Measurements from ENCODE around the gene SEMA3B. TPM values are rescaled to one million over a fixed set of nuclear protein-coding genes. Genes with fewer than 3 reads are reported as not detected.

SEMA3B gene
- total RNA-seq, 1 donor from 2014 or later = 24.2 TPM

DNA sequence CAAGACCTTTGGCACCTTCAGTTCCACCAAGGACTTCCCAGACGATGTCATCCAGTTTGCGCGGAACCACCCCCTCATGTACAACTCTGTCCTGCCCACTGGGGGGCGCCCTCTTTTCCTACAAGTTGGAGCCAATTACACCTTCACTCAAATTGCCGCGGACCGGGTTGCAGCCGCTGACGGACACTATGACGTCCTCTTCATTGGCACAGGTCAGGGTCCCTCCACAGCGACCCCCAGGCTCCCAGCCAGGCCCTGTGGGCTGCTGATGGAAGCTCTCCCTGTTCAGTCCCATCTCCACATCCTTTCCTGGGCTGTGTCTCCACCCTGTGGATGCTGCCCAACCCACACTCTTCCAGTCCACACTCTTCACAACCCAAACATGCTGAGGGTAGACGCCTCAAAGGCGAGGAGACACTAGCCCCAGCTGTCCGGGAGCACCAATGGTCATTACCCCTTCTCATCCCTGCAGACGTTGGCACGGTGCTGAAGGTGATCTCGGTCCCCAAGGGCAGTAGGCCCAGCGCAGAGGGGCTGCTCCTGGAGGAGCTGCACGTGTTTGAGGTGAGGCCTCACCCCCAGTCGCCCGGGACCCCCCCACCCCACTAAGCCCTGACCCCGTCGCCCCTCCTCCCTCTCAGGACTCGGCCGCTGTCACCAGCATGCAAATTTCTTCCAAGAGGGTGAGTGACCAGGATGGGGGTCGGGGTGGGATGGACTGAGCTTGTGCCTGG is 5.6 kb downstream of the SEMA3B start:
- TF ChIP-seq, protein P1, sequence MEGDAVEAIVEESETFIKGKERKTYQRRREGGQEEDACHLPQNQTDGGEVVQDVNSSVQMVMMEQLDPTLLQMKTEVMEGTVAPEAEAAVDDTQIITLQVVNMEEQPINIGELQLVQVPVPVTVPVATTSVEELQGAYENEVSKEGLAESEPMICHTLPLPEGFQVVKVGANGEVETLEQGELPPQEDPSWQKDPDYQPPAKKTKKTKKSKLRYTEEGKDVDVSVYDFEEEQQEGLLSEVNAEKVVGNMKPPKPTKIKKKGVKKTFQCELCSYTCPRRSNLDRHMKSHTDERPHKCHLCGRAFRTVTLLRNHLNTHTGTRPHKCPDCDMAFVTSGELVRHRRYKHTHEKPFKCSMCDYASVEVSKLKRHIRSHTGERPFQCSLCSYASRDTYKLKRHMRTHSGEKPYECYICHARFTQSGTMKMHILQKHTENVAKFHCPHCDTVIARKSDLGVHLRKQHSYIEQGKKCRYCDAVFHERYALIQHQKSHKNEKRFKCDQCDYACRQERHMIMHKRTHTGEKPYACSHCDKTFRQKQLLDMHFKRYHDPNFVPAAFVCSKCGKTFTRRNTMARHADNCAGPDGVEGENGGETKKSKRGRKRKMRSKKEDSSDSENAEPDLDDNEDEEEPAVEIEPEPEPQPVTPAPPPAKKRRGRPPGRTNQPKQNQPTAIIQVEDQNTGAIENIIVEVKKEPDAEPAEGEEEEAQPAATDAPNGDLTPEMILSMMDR (IDR thresholded peaks at IDR 0.05) = peak; percentile 41 to 59 (median 50)
- no peak overlapping the region for H3K4me3 ChIP-seq
- DNase-seq (ENCODE audit: low spot score in 2 of 2) = no peak
- no peaks in the 10 kb centered on the region for H3K27me3 ChIP-seq
- intact Hi-C loops (cut with DNase I) = loop anchor here (5.0 kb wide), 1 partner anchor 152 kb away; no protein-coding TSS in a partner anchor
- H3K9me3 ChIP-seq = no peaks in the 10 kb centered on the region
- H3K27ac ChIP-seq = no peak overlapping the region
- peaks cover 11 to 23% of the 10 kb centered on the region in 2 donors for H3K4me1 ChIP-seq
- H3K36me3 ChIP-seq = peaks cover 0 to 11% of the 10 kb centered on the region in 2 donors

DNA sequence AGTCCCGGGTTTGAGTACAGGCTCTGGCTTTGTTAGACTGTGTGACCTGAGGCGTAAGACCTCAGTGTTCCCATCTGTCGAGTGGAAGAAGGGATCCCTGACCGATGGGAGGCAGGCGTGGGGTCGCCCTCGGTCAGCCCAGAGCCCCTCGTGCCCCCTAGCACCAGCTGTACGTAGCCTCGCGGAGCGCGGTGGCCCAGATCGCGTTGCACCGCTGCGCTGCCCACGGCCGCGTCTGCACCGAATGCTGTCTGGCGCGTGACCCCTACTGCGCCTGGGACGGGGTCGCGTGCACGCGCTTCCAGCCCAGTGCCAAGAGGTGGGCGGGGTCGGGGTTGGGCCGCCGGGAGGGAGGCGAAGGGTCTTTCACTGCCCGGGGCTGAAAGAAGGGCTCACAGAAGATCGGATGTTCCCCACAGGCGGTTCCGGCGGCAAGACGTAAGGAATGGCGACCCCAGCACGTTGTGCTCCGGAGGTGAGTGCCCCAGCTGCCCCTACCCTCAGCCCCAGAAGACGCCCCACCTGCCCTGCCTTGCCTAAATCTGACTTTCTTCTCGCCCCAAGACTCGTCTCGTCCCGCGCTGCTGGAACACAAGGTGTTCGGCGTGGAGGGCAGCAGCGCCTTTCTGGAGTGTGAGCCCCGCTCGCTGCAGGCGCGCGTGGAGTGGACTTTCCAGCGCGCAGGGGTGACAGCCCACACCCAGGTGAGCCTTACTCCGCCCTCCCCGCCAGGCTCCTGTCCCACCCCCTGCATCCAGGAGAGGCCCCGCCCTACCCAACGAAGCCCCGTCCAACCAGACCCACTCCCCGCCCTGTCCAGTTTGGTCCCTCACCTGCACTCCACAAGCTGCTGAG is 6.4 kb downstream of the SEMA3B start:
- no peaks in the 10 kb centered on the region for H3K9me3 ChIP-seq
- H3K36me3 ChIP-seq = peaks cover 0 to 11% of the 10 kb centered on the region in 2 donors
- no peak for DNase-seq (ENCODE audit: low spot score in 2 of 2)
- no peak overlapping the region for H3K27ac ChIP-seq
- H3K4me3 ChIP-seq = no peak overlapping the region
- peaks cover 11 to 15% of the 10 kb centered on the region in 2 donors for H3K4me1 ChIP-seq
- TF ChIP-seq, protein P1 (IDR thresholded peaks at IDR 0.05) = no peak
- H3K27me3 ChIP-seq = no peaks in the 10 kb centered on the region
- intact Hi-C loops (cut with DNase I) = no loop called here

DNA sequence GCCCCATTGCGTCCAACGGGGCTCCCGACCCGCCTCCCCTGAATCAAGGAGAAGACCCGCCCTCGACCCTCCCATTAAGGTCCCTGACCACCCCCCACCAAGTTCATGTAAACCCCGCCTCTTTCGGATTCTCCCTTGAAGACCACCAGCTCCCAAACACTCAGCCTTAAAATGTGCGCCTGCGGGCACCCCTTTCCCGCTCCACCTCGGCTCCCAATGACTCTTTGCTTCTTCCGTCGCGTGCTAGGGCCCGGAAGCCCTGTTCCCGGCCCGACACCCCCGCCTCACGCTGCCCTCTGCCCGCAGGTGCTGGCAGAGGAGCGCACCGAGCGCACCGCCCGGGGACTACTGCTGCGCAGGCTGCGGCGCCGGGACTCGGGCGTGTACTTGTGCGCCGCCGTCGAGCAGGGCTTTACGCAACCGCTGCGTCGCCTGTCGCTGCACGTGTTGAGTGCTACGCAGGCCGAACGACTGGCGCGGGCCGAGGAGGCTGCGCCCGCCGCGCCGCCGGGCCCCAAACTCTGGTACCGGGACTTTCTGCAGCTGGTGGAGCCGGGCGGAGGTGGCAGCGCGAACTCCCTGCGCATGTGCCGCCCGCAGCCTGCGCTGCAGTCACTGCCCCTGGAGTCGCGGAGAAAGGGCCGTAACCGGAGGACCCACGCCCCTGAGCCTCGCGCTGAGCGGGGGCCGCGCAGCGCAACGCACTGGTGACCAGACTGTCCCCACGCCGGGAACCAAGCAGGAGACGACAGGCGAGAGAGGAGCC is 7.2 kb downstream of the SEMA3B start:
- Histone ChIP-seq H3K4me3 (no peak overlapping the region), H3K9me3 (no peaks in the 10 kb centered on the region), H3K27ac (no peak overlapping the region), H3K36me3 (peaks cover 0 to 11% of the 10 kb centered on the region in 2 donors), H3K27me3 (no peaks in the 10 kb centered on the region), H3K4me1 (peaks cover 11 to 12% of the 10 kb centered on the region in 2 donors)
- TF ChIP-seq, protein P1 (IDR thresholded peaks at IDR 0.05) = no peak
- DNase-seq (ENCODE audit: low spot score in 2 of 2) = no peak
- intact Hi-C loops (cut with DNase I) = no loop called here

DNA sequence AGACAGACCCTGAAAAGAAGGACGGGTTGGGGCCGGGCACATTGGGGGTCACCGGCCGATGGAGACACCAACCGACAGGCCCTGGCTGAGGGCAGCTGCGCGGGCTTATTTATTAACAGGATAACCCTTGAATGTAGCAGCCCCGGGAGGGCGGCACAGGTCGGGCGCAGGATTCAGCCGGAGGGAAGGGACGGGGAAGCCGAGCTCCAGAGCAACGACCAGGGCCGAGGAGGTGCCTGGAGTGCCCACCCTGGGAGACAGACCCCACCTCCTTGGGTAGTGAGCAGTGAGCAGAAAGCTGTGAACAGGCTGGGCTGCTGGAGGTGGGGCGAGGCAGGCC is 7.8 kb downstream of the SEMA3B start:
- no peaks in the 10 kb centered on the region for H3K9me3 ChIP-seq
- intact Hi-C loops (cut with DNase I) = no loop called here
- H3K36me3 ChIP-seq = peaks cover 0 to 11% of the 10 kb centered on the region in 2 donors
- TF ChIP-seq, protein P1 (IDR thresholded peaks at IDR 0.05) = no peak
- H3K27me3 ChIP-seq = no peaks in the 10 kb centered on the region
- H3K4me1 ChIP-seq = peaks cover 11 to 12% of the 10 kb centered on the region in 2 donors
- no peak for DNase-seq (ENCODE audit: low spot score in 2 of 2)
- H3K27ac ChIP-seq = no peak overlapping the region
- H3K4me3 ChIP-seq = no peak overlapping the region

DNA sequence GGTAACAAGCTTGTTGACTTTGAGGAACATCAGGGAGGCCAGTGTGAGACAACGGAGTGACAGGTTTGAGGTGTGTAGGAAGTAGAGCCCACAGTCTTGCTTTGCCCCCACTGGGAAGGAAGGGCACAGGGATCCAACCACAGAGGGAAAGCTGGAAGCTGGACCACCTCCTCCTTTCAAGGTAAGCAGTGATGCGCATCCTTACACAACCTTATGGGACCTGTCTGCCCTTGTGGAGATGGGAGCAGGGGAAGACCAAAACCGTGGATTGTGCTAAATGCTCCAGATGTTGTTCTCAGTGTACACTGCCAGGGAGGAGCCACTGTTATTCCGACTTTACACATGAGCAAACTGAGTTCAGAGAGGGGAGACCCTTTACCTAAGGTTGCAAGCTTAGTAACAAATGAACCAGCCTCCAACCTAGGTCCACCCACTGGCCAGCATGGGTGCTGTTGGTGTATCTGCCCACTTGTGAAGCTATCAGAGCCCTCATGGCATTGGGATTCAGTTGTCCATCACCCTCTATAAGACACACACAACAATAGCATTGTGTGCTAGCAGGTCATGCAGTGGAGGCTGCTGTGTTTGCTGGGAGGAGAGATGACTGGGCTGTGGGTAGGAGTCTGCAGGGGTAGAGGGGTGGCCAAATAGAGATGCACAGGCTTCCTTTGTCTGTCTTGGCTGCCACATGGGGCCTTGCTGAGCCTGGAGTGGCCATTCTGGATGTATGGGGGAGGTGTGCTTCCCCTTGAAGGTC is 9.4 kb downstream of the SEMA3B start:
- H3K4me1 ChIP-seq = peaks cover 5 to 9% of the 10 kb centered on the region in 2 donors
- intact Hi-C loops (cut with DNase I) = no loop called here
- no peaks in the 10 kb centered on the region for H3K27me3 ChIP-seq
- peak overlapping the region in 1 of 2 donors; percentile 67 for H3K27ac ChIP-seq
- H3K4me3 ChIP-seq = no peak overlapping the region
- no peaks in the 10 kb centered on the region for H3K9me3 ChIP-seq
- H3K36me3 ChIP-seq = peaks cover 0 to 11% of the 10 kb centered on the region in 2 donors
- no peak for DNase-seq (ENCODE audit: low spot score in 2 of 2)
- TF ChIP-seq, protein P1 (IDR thresholded peaks at IDR 0.05) = no peak

All from ascending aorta (tissue), 2 donors.